ENCODE results near the gene KAT5. TPM values are rescaled to one million over a fixed set of nuclear protein-coding genes. Genes with fewer than 3 reads are reported as not detected.
A peak's percentile ranks its signal among the peaks of the same experiment; 100 is the strongest.

The KAT5 gene
- total and polyA plus RNA-seq, 2 of the 13 experiments (the other 11 are each of a cell fraction or from before 2014, with no cell fraction given): 35.2 to 48.3 TPM

- TF ChIP-seq ARID5B (CRISPR knock-in tag; IDR thresholded peaks at IDR 0.05): peak; percentile 47; the same call in 1 of the 2 replicates
- peak; percentile 87; the same call in 1 of the 2 replicates for TF ChIP-seq ZHX1 (CRISPR knock-in tag; IDR thresholded peaks at IDR 0.05; ENCODE audit: low read depth)
- TF ChIP-seq HNRNPK (IDR thresholded peaks at IDR 0.05; ENCODE audit: low read depth, low read length, poor library complexity, severe bottlenecking): peak; percentile 94
- no peak for TF ChIP-seq HNF4A (CRISPR knock-in tag; IDR thresholded peaks at IDR 0.05)
- no peak for TF ChIP-seq MED8 (CRISPR knock-in tag; IDR thresholded peaks at IDR 0.05; ENCODE audit: insufficient replicate concordance)
- peak; percentile 86 for TF ChIP-seq TBX2 (CRISPR knock-in tag; IDR thresholded peaks at IDR 0.05; ENCODE audit: borderline replicate concordance)
- TF ChIP-seq XBP1 (CRISPR knock-in tag; IDR thresholded peaks at IDR 0.05): no peak
- peak; percentile 67 for TF ChIP-seq ZNF564 (CRISPR knock-in tag; IDR thresholded peaks at IDR 0.05)
- TF ChIP-seq ZNF607 (CRISPR knock-in tag; IDR thresholded peaks at IDR 0.05; ENCODE audit: borderline replicate concordance): no peak
- TF ChIP-seq NFATC3 (CRISPR knock-in tag; IDR thresholded peaks at IDR 0.05): no peak
- TF ChIP-seq CHD2 (IDR thresholded peaks at IDR 0.05; ENCODE audit: low read depth, low read length): peak; percentile 84
- TF ChIP-seq ZNF296 (CRISPR knock-in tag; conservative IDR thresholded peaks at IDR 0.05): no peak
- TF ChIP-seq GTF2F1 (IDR thresholded peaks at IDR 0.05; ENCODE audit: low read length): no peak
- peak; percentile 78; the same call in 1 of the 2 replicates for TF ChIP-seq MTERF4 (CRISPR knock-in tag; IDR thresholded peaks at IDR 0.05)
- TF ChIP-seq U2AF2 (IDR thresholded peaks at IDR 0.05; ENCODE audit: low read depth, low read length): no peak
- TF ChIP-seq POLR2AphosphoS5 (IDR thresholded peaks at IDR 0.05; ENCODE audit: low read depth, low read length): peak; percentile 86
- peak; percentile 64 for TF ChIP-seq ZNF777 (CRISPR knock-in tag; IDR thresholded peaks at IDR 0.05)
- TF ChIP-seq ZNF34 (CRISPR knock-in tag; IDR thresholded peaks at IDR 0.05; ENCODE audit: borderline replicate concordance): no peak
- no peak for TF ChIP-seq PLRG1 (conservative IDR thresholded peaks at IDR 0.05)
- peak; percentile 59; the same call in 1 of the 2 replicates for TF ChIP-seq NRL (CRISPR knock-in tag; IDR thresholded peaks at IDR 0.05; ENCODE audit: borderline replicate concordance)
- TF ChIP-seq HNRNPH1 (optimal IDR thresholded peaks at IDR 0.05; ENCODE audit: low read depth, low read length): no peak
Observed at GRCh38 chr11:65720211-65720934, 8.3 kb downstream of the KAT5 start, which contains the start of gene RNASEH2C (continued).
